SK-N-SH (cell line): ENCODE measurements around the gene KCNIP4. TPM values are rescaled to one million over a fixed set of nuclear protein-coding genes. Genes with fewer than 3 reads are reported as not detected.
A peak's percentile ranks its signal among the peaks of the same experiment; 100 is the strongest.

Experiments
- CTCF ChIA-PET: fragments of 300-600, 350-600 bp; formaldehyde crosslinking; extraction: SDS; loops from one replicate; lab custom pipeline; 2021; lab: Yijun Ruan, JAX
- POLR2A ChIA-PET: fragments of 350-600 bp; sonication (Branson Sonifier 250); formaldehyde crosslinking; extraction: SDS; loops from one replicate; lab custom pipeline; 2020; ENCODE audit warnings: antibody characterized with exemption, inconsistent platforms; lab: Yijun Ruan, JAX
- DNase-seq: peaks from one replicate; pipeline ENCODE4 v3.0.0; 2012
- H2AFZ ChIP-seq: fragments of 200-600 bp; sonication (generic); 2 replicates; pipeline ENCODE4 v1.8.1; 2016; ENCODE audit warnings: antibody characterized with exemption, mild to moderate bottlenecking, low read depth
- H3F3A ChIP-seq: fragments of 200-600 bp; sonication (generic); replicated peaks from 2 replicates; pipeline ENCODE3; 2016; ENCODE audit warnings: antibody characterized with exemption, mild to moderate bottlenecking; ENCODE audit not compliant: insufficient read depth
- H3K27ac ChIP-seq, 2 experiments: fragments of 200-500 bp in 1 of 2; fragments of 200-600 bp in 1 of 2; sonication (Bioruptor generic) in 1 of 2; sonication (generic), shearing (Covaris generic) in 1 of 2; 2 replicates each; pipeline versions ENCODE4 v1.5.1 to v1.6.1; 2014 to 2016; ENCODE audit warnings: low read depth in 2 of 2, inconsistent platforms in 1 of 2, low read length in 1 of 2, mild to moderate bottlenecking in 1 of 2, mixed read lengths in 1 of 2
- H3K27me3 ChIP-seq: fragments of 200-600 bp; sonication (generic), shearing (Covaris generic); 2 replicates; pipeline ENCODE4 v1.6.1; 2016; ENCODE audit warnings: mixed run types; ENCODE audit not compliant: insufficient read depth
- H3K36me3 ChIP-seq, 2 experiments: fragments of 200-500 bp in 1 of 2; fragments of 200-600 bp in 1 of 2; sonication (Bioruptor generic) in 1 of 2; sonication (generic) in 1 of 2; replicated peaks in 1 of 2; 2 replicates each; pipeline versions ENCODE3 to v1.5.1; 2014 to 2016; ENCODE audit warnings: low read length in 1 of 2, mild to moderate bottlenecking in 1 of 2; ENCODE audit not compliant: insufficient read depth in 2 of 2, control insufficient read depth in 1 of 2
- H3K4me1 ChIP-seq, 2 experiments: fragments of 200-500 bp in 1 of 2; fragments of 200-600 bp in 1 of 2; sonication (Bioruptor generic) in 1 of 2; sonication (generic), shearing (Covaris generic) in 1 of 2; 2 replicates each; pipeline versions ENCODE4 v1.5.1 to v1.6.1; 2014 to 2016; ENCODE audit warnings: low read depth in 1 of 2, low read length in 1 of 2, mixed run types in 1 of 2; ENCODE audit not compliant: insufficient read depth in 2 of 2, control insufficient read depth in 1 of 2
- H3K4me2 ChIP-seq: fragments of 200-600 bp; sonication (generic), shearing (Covaris generic); 2 replicates; pipeline ENCODE4 v1.6.1; 2017; ENCODE audit warnings: mixed run types
- H3K4me3 ChIP-seq, 2 experiments: fragments of 200-500 bp in 1 of 2; fragments of 200-600 bp in 1 of 2; sonication (Bioruptor generic) in 1 of 2; sonication (generic), shearing (Covaris generic) in 1 of 2; 2 replicates each; pipeline versions ENCODE4 v1.5.1 to v1.8.1; 2014 to 2016; ENCODE audit warnings: low read depth in 2 of 2, inconsistent platforms in 1 of 2, low read length in 1 of 2, mild to moderate bottlenecking in 1 of 2, mixed read lengths in 1 of 2, moderate library complexity in 1 of 2
- H3K79me2 ChIP-seq: fragments of 200-600 bp; sonication (generic); 2 replicates; pipeline ENCODE4 v1.8.1; 2017; ENCODE audit warnings: mild to moderate bottlenecking; ENCODE audit not compliant: insufficient read depth
- H3K9ac ChIP-seq: fragments of 200-600 bp; sonication (generic); 2 replicates; pipeline ENCODE4 v1.6.1; 2017; ENCODE audit warnings: mixed run types
- H3K9me2 ChIP-seq: fragments of 200-600 bp; sonication (generic); 2 replicates; pipeline ENCODE4 v1.6.1; 2017; ENCODE audit warnings: mixed run types
- H3K9me3 ChIP-seq: fragments of 200-600 bp; sonication (generic); 2 replicates; pipeline ENCODE4 v1.6.1; 2017; ENCODE audit warnings: mixed run types, mild to moderate bottlenecking, moderate library complexity
- H4K20me1 ChIP-seq: fragments of 200-600 bp; sonication (generic); 2 replicates; pipeline ENCODE4 v1.6.1; 2017; ENCODE audit warnings: mild to moderate bottlenecking, mixed run types; ENCODE audit not compliant: insufficient read depth
- ELF1 ChIP-seq: IDR thresholded peaks from 2 replicates; pipeline ENCODE4 v1.4.0; 2012
- EZH2phosphoT487 ChIP-seq: fragments of 200-600 bp; sonication (generic); IDR thresholded peaks from 2 replicates; pipeline ENCODE4 v1.6.1; 2017; ENCODE audit warnings: low read depth, mixed run types, mild to moderate bottlenecking, antibody characterized with exemption, moderate library complexity, borderline replicate concordance
- FOSL2 ChIP-seq: IDR thresholded peaks from 2 replicates; pipeline ENCODE4 v1.4.0; 2012; ENCODE audit warnings: low read depth, mild to moderate bottlenecking, moderate library complexity, borderline replicate concordance
- FOXJ3 ChIP-seq: sonication (generic); formaldehyde crosslinking; IDR thresholded peaks from 2 replicates; pipeline ENCODE4 v1.5.1; 2020; ENCODE audit warnings: mild to moderate bottlenecking, missing genetic modification reagents
- FOXM1 ChIP-seq: IDR thresholded peaks from 2 replicates; pipeline ENCODE4 v1.4.0; 2012; ENCODE audit warnings: low read depth, mild to moderate bottlenecking
- GATA2 ChIP-seq: sonication (generic); formaldehyde crosslinking; IDR thresholded peaks from 2 replicates; pipeline ENCODE4 v1.5.0; 2020; ENCODE audit warnings: mild to moderate bottlenecking, missing genetic modification reagents
- IRF3 ChIP-seq: fragments of 150-350 bp; IDR thresholded peaks from 2 replicates; pipeline ENCODE4 v1.6.1; 2016; ENCODE audit warnings: mild to moderate bottlenecking, low read depth, low read length
- JUND ChIP-seq: IDR thresholded peaks from 2 replicates; pipeline ENCODE4 v1.4.0; 2012
- MAX ChIP-seq: IDR thresholded peaks from 2 replicates; pipeline ENCODE4 v1.4.0; 2012; ENCODE audit warnings: low read depth
- MEF2A ChIP-seq: IDR thresholded peaks from 2 replicates; pipeline ENCODE4 v1.4.0; 2012; ENCODE audit warnings: low read depth, borderline replicate concordance
- NFIC ChIP-seq: IDR thresholded peaks from 2 replicates; pipeline ENCODE4 v1.4.0; 2012; ENCODE audit warnings: borderline replicate concordance
- NRF1 ChIP-seq: IDR thresholded peaks from 2 replicates; pipeline ENCODE4 v1.6.1; 2012; ENCODE audit warnings: low read depth, mild to moderate bottlenecking, low read length
- PBX3 ChIP-seq: IDR thresholded peaks from 2 replicates; pipeline ENCODE4; 2012
- RAD21 ChIP-seq: IDR thresholded peaks from 2 replicates; pipeline ENCODE4 v1.6.1; 2012; ENCODE audit warnings: mild to moderate bottlenecking, low read length
- RCOR1 ChIP-seq: fragments of 150-350 bp; IDR thresholded peaks from 2 replicates; pipeline ENCODE4 v1.6.1; 2017; ENCODE audit warnings: antibody characterized with exemption, low read length
- REST ChIP-seq: IDR thresholded peaks from 2 replicates; pipeline ENCODE4 v1.6.1; 2012; ENCODE audit warnings: mild to moderate bottlenecking, low read depth, low read length, moderate library complexity
- RXRA ChIP-seq: IDR thresholded peaks from 2 replicates; pipeline ENCODE4 v1.4.0; 2012; ENCODE audit warnings: low read depth, mild to moderate bottlenecking, borderline replicate concordance
- SIN3A ChIP-seq: IDR thresholded peaks from 2 replicates; pipeline ENCODE4 v1.6.1; 2012; ENCODE audit warnings: low read depth, mild to moderate bottlenecking, low read length, moderate library complexity, borderline replicate concordance
- SMC3 ChIP-seq: IDR thresholded peaks from 2 replicates; pipeline ENCODE4 v1.6.1; 2012; ENCODE audit warnings: low read depth, low read length, improper control_type of control experiment
- TAF1 ChIP-seq: IDR thresholded peaks from 2 replicates; pipeline ENCODE4 v1.6.1; 2012; ENCODE audit warnings: low read depth, mild to moderate bottlenecking, low read length, moderate library complexity, borderline replicate concordance
- TEAD4 ChIP-seq: IDR thresholded peaks from 2 replicates; pipeline ENCODE4 v1.4.0; 2012; ENCODE audit warnings: mild to moderate bottlenecking, borderline replicate concordance; ENCODE audit not compliant: insufficient read depth
- USF2 ChIP-seq: fragments of 150-350 bp; IDR thresholded peaks from 2 replicates; pipeline ENCODE4 v1.6.1; 2017; ENCODE audit warnings: antibody characterized with exemption, low read length, low read depth, borderline replicate concordance
- YY1 ChIP-seq: IDR thresholded peaks from 2 replicates; pipeline ENCODE4 v1.4.0; 2012; ENCODE audit warnings: low read depth, mild to moderate bottlenecking
- ZBTB33 ChIP-seq: IDR thresholded peaks from 2 replicates; pipeline ENCODE4 v1.4.0; 2012; ENCODE audit warnings: low read depth, borderline replicate concordance
- WGBS: methylation state at CpG from one replicate; pipeline ENCODE4 v1.1.6; 2017; ENCODE audit warnings: low lambda C conversion rate; 5-methylcytosine and 5-hydroxymethylcytosine counted together
- polyA plus RNA-seq, 3 experiments: library from polyadenylated mRNA; depleted of rRNA; stranded (reverse); fragments of >200 nt; gene quantifications; 2 replicates each; pipeline ENCODE4 v1.2.3, GENCODE V29; 2012

The KCNIP4 gene
- polyA plus RNA-seq, 1 of the 3 experiments (the other 2 are of a cell fraction) = 0.18 TPM

- no peak overlapping the region for H3K4me3 ChIP-seq
- H3F3A ChIP-seq = peaks cover 18% of the 10 kb centered on the region
- no peaks in the 10 kb centered on the region for H3K9me3 ChIP-seq
- ChIA-PET POLR2A (no interaction called here), CTCF (interaction anchor here (0.7 to 9.0 kb wide), 5 partner anchors 18 to 996 kb away, joined by 3 to 234 read pairs (median 17); no protein-coding TSS in a partner anchor)
- peak overlapping the region in 1 of 2 experiments; percentile 49; a peak in 3 of 4 replicates for H3K27ac ChIP-seq
- no peak overlapping the region for H3K9ac ChIP-seq
- no peaks in the 10 kb centered on the region for H3K9me2 ChIP-seq
- H3K79me2 ChIP-seq = no peaks in the 10 kb centered on the region
- no peaks in the 10 kb centered on the region for H3K27me3 ChIP-seq
- H3K4me1 ChIP-seq = peaks cover 8 to 14% of the 10 kb centered on the region in 2 experiments; a peak in 3 of 4 replicates
- H3K36me3 ChIP-seq = no peaks in the 10 kb centered on the region
- 35% methylated on average over 4 of the region's 4 CpGs for WGBS
- H3K4me2 ChIP-seq = 0 out of 2 replicates have a peak overlapping the region, but pooled peaks have one; percentile 3
- H4K20me1 ChIP-seq = no peaks in the 10 kb centered on the region
- H2AFZ ChIP-seq = no peak overlapping the region
- DNase-seq = no peak
- no peak for TF ChIP-seq RCOR1
- no peak for TF ChIP-seq MAX
- peak; percentile 80 for TF ChIP-seq PBX3
- peak; percentile 76; the same call in 1 of the 2 replicates for TF ChIP-seq TEAD4
- TF ChIP-seq FOXM1 = 0 out of 2 replicates have a peak, but pooled peaks have one; percentile 22
- no peak for TF ChIP-seq SIN3A
- TF ChIP-seq GATA2 (CRISPR knock-in tag) = no peak
- no peak for TF ChIP-seq ZBTB33
- no peak for TF ChIP-seq REST
- no peak for TF ChIP-seq RAD21
- TF ChIP-seq FOXJ3 = no peak
- TF ChIP-seq IRF3 = no peak
- TF ChIP-seq NRF1 = no peak
- peak; percentile 35; the same call in 1 of the 2 replicates for TF ChIP-seq NFIC
- peak; percentile 70 for TF ChIP-seq FOSL2
- peak; percentile 75 for TF ChIP-seq JUND
- no peak for TF ChIP-seq SMC3
- no peak for TF ChIP-seq YY1
- no peak for TF ChIP-seq TAF1
- no peak for TF ChIP-seq RXRA
- peak; percentile 45; the same call in 1 of the 2 replicates for TF ChIP-seq MEF2A
- no peak for TF ChIP-seq EZH2phosphoT487
- TF ChIP-seq USF2 = no peak
- no peak for TF ChIP-seq ELF1
Observed at GRCh38 chr4:21769404-21770147, 179.0 kb downstream of the KCNIP4 start.
